DND-41 (cell line): Measurements from ENCODE around the gene CCDC40.

Source experiments
- ATAC-seq: fragments of 200-7000 bp; cut with Tn5 transposase; 3 replicates; pipeline ENCODE4 v1.9.1; 2021; ENCODE audit warnings: low read depth; ENCODE audit not compliant: insufficient read depth
- DNase-seq: peaks from one replicate; pipeline ENCODE4 v3.0.0-alpha.2; 2020
- H2AFZ ChIP-seq: 2 replicates; pipeline ENCODE4 v1.6.0; 2012; ENCODE audit warnings: low read depth, low read length
- H3K27ac ChIP-seq: 2 replicates; pipeline ENCODE4 v1.5.1; 2012; ENCODE audit warnings: low read length, inconsistent platforms
- H3K27me3 ChIP-seq: fragments of 200-600 bp; sonication (generic); 2 replicates; pipeline ENCODE4 v1.6.0; 2012; ENCODE audit warnings: low read length, mild to moderate bottlenecking, inconsistent platforms; ENCODE audit not compliant: insufficient read depth, poor library complexity
- H3K36me3 ChIP-seq: 2 replicates; pipeline ENCODE4 v1.5.1; 2012; ENCODE audit warnings: low read length, inconsistent platforms; ENCODE audit not compliant: insufficient read depth
- H3K4me1 ChIP-seq: 2 replicates; pipeline ENCODE4 v1.5.1; 2012; ENCODE audit warnings: mild to moderate bottlenecking, low read length; ENCODE audit not compliant: insufficient read depth
- H3K4me2 ChIP-seq: 2 replicates; pipeline ENCODE4 v1.6.0; 2012; ENCODE audit warnings: mild to moderate bottlenecking, moderate library complexity, low read length, inconsistent platforms; ENCODE audit not compliant: insufficient read depth
- H3K4me3 ChIP-seq, 2 experiments: fragments of 200-600 bp in 1 of 2; shearing (Covaris generic) in 1 of 2; 2 replicates each; pipeline ENCODE4 v1.5.1; 2012 to 2016; ENCODE audit warnings: inconsistent platforms in 2 of 2, low read length in 2 of 2, mild to moderate bottlenecking in 2 of 2, low read depth in 1 of 2, moderate library complexity in 1 of 2
- H3K79me2 ChIP-seq: 2 replicates; pipeline ENCODE4 v1.6.0; 2012; ENCODE audit warnings: low read length, inconsistent platforms; ENCODE audit not compliant: insufficient read depth
- H3K9ac ChIP-seq: 2 replicates; pipeline ENCODE4 v1.6.0; 2012; ENCODE audit warnings: low read depth, mild to moderate bottlenecking, inconsistent platforms, low read length, moderate library complexity
- H3K9me3 ChIP-seq: 2 replicates; pipeline ENCODE4 v1.5.1; 2012; ENCODE audit warnings: low read length, moderate library complexity, mild to moderate bottlenecking, inconsistent platforms; ENCODE audit not compliant: insufficient read depth, severe bottlenecking
- H4K20me1 ChIP-seq: 2 replicates; pipeline ENCODE4 v1.6.0; 2012; ENCODE audit warnings: low read length; ENCODE audit not compliant: insufficient read depth
- CTCF ChIP-seq: IDR thresholded peaks from 2 replicates; pipeline ENCODE4 v1.5.1; 2012; ENCODE audit warnings: borderline replicate concordance, low read length, moderate library complexity, mild to moderate bottlenecking; ENCODE audit not compliant: poor library complexity, severe bottlenecking; ENCODE audit errors: extremely low read depth
- EZH2 ChIP-seq: IDR thresholded peaks from 3 replicates; pipeline ENCODE4 v1.6.1; 2012; ENCODE audit warnings: borderline replicate concordance, low read depth, mild to moderate bottlenecking, moderate library complexity, low read length, inconsistent platforms; ENCODE audit not compliant: severe bottlenecking

The CCDC40 gene

GRCh38 chr17:80102664-80103448, 66.4 kb downstream of the CCDC40 start:
- no peaks in the 10 kb centered on the region for H3K27me3 ChIP-seq
- peak overlapping the region in 1 of 2 experiments; percentile 97; a peak in 2 of 4 replicates for H3K4me3 ChIP-seq
- H3K9me3 ChIP-seq = no peaks in the 10 kb centered on the region
- no peak for TF ChIP-seq CTCF
- TF ChIP-seq EZH2 = no peak
- H3K4me2 ChIP-seq = peak overlapping the region; percentile 97
- no peaks in the 10 kb centered on the region for H4K20me1 ChIP-seq
- H3K4me1 ChIP-seq = peaks cover 31% of the 10 kb centered on the region
- ATAC-seq = no peak
- no peaks in the 10 kb centered on the region; the same call in 1 of the 2 replicates for H3K36me3 ChIP-seq
- peaks cover 15% of the 10 kb centered on the region for H3K79me2 ChIP-seq
- DNase-seq = no peak
- no peak overlapping the region; the same call in 1 of the 2 replicates for H3K27ac ChIP-seq
- peak overlapping the region; percentile 97 for H3K9ac ChIP-seq
- H2AFZ ChIP-seq = no peak overlapping the region

GRCh38 chr17:80103449-80104085, 67.1 kb downstream of the CCDC40 start:
- Histone ChIP-seq H3K9me3 (no peaks in the 10 kb centered on the region), H3K4me1 (peaks cover 31% of the 10 kb centered on the region), H3K4me3 (no peak overlapping the region), H3K9ac (no peak overlapping the region; the same call in 1 of the 2 replicates), H3K27me3 (no peaks in the 10 kb centered on the region), H4K20me1 (no peaks in the 10 kb centered on the region), H3K27ac (no peak overlapping the region), H3K36me3 (no peaks in the 10 kb centered on the region; the same call in 1 of the 2 replicates), H3K79me2 (peaks cover 15% of the 10 kb centered on the region), H2AFZ (no peak overlapping the region), H3K4me2 (peak overlapping the region; percentile 97; the same call in 1 of the 2 replicates)
- ATAC-seq (no peak), DNase-seq (no peak)
- TF ChIP-seq CTCF (no peak), EZH2 (no peak)

GRCh38 chr17:80104321-80104955, 68.0 kb downstream of the CCDC40 start:
- Histone ChIP-seq H3K9me3 (no peaks in the 10 kb centered on the region), H3K4me2 (no peak overlapping the region), H2AFZ (no peak overlapping the region), H4K20me1 (no peaks in the 10 kb centered on the region), H3K4me3 (no peak overlapping the region), H3K27me3 (no peaks in the 10 kb centered on the region), H3K36me3 (no peaks in the 10 kb centered on the region; the same call in 1 of the 2 replicates), H3K4me1 (peaks cover 31% of the 10 kb centered on the region), H3K9ac (no peak overlapping the region), H3K27ac (no peak overlapping the region), H3K79me2 (peaks cover 15% of the 10 kb centered on the region)
- DNase-seq (no peak), ATAC-seq (no peak)
- TF ChIP-seq CTCF (no peak), EZH2 (no peak)
